Endothelial cell of umbilical vein (primary cell): ENCODE data around the gene OR2D2. TPM values are rescaled to one million over a fixed set of nuclear protein-coding genes. Genes with fewer than 3 reads are reported as not detected.

Experiments used
- BruUV-seq: library from RNA; stranded (reverse); fragments of 400-500 nt; replicated peaks from 2 replicates; lab custom pipeline; 2021; lab: Mats Ljungman, UMichigan
- CTCF ChIA-PET: fragments of 300-600, 350-600 bp; sonication (Branson Sonifier 250); formaldehyde crosslinking; loops from one replicate; lab custom pipeline; 2021; ENCODE audit warnings: antibody characterized with exemption, inconsistent platforms; lab: Charles Lee
- POLR2A ChIA-PET: fragments of 300-600, 350-600 bp; sonication (Branson Sonifier 250); formaldehyde crosslinking; loops from one replicate; lab custom pipeline; 2021; ENCODE audit warnings: antibody characterized with exemption, inconsistent platforms; lab: Charles Lee
- DNase-seq: peaks from one replicate; pipeline ENCODE4 v3.0.0-alpha.2; 2011; ENCODE audit warnings: low read depth, low spot score
- FAIRE-seq: peaks from 2 replicates; lab custom pipeline; 2011; peaks lifted over from hg19 to GRCh38; lab: Jason Lieb, UNC
- H2AFZ ChIP-seq: 2 replicates; pipeline ENCODE4 v1.6.0; 2012; ENCODE audit warnings: low read depth, low read length, control low read depth, inconsistent platforms
- H3K27ac ChIP-seq: 2 replicates; pipeline ENCODE4 v1.5.1; 2011; ENCODE audit warnings: low read depth, mild to moderate bottlenecking, control low read depth, low read length, moderate library complexity; ENCODE audit not compliant: insufficient read depth
- H3K27me3 ChIP-seq, 2 experiments: 2 replicates each; pipeline versions ENCODE4 v1.6.0 to v1.6.1; 2011; ENCODE audit warnings: low read length in 2 of 2, mixed read lengths in 1 of 2; ENCODE audit not compliant: control insufficient read depth in 2 of 2, insufficient read depth in 2 of 2
- H3K36me3 ChIP-seq, 2 experiments: 2 replicates in 1 of 2; 3 replicates in 1 of 2; pipeline ENCODE4 v1.5.1; 2011; ENCODE audit warnings: low read length in 2 of 2, mild to moderate bottlenecking in 1 of 2, moderate library complexity in 1 of 2; ENCODE audit not compliant: control insufficient read depth in 2 of 2, insufficient read depth in 2 of 2; ENCODE audit errors: extremely low read depth in 1 of 2
- H3K4me1 ChIP-seq: 3 replicates; pipeline ENCODE4 v1.5.1; 2011; ENCODE audit warnings: mild to moderate bottlenecking, low read length; ENCODE audit not compliant: control insufficient read depth, insufficient read depth; ENCODE audit errors: extremely low read depth
- H3K4me2 ChIP-seq: 2 replicates; pipeline ENCODE4 v1.6.1; 2011; ENCODE audit warnings: low read length, control low read depth, mixed read lengths; ENCODE audit not compliant: insufficient read depth
- H3K4me3 ChIP-seq, 3 experiments: fragments of 200-600 bp in 1 of 3; sonication (generic), shearing (Covaris generic) in 1 of 3; replicated peaks in 1 of 3; 2 replicates each; pipeline ENCODE4 v1.5.1; 2011 to 2016; ENCODE audit warnings: control low read depth in 3 of 3, low read length in 3 of 3, mild to moderate bottlenecking in 2 of 3, inconsistent platforms in 1 of 3, low read depth in 1 of 3, moderate library complexity in 1 of 3; ENCODE audit not compliant: insufficient read depth in 1 of 3
- H3K79me2 ChIP-seq: 2 replicates; pipeline ENCODE4 v1.6.0; 2012; ENCODE audit warnings: low read length, inconsistent platforms; ENCODE audit not compliant: control insufficient read depth, insufficient read depth
- H3K9ac ChIP-seq: replicated peaks from 2 replicates; pipeline ENCODE3; 2011; ENCODE audit warnings: low read length, control low read depth; ENCODE audit not compliant: insufficient read depth; ENCODE audit errors: extremely low read depth
- H3K9me1 ChIP-seq: replicated peaks from 3 replicates; pipeline ENCODE4 v1.6.0; 2011; ENCODE audit warnings: mild to moderate bottlenecking, low read length; ENCODE audit not compliant: control insufficient read depth, insufficient read depth; ENCODE audit errors: extremely low read depth
- H3K9me3 ChIP-seq: replicated peaks from 2 replicates; pipeline ENCODE4 v1.5.1; 2012; ENCODE audit warnings: low read length, inconsistent platforms; ENCODE audit not compliant: control insufficient read depth, insufficient read depth
- H4K20me1 ChIP-seq: replicated peaks from 2 replicates; pipeline ENCODE3; 2011; ENCODE audit warnings: mild to moderate bottlenecking, low read length; ENCODE audit not compliant: control insufficient read depth, insufficient read depth; ENCODE audit errors: extremely low read depth
- EZH2 ChIP-seq: IDR thresholded peaks from 2 replicates; pipeline ENCODE4 v1.6.1; 2012; ENCODE audit warnings: borderline replicate concordance, low read depth, mild to moderate bottlenecking, moderate library complexity, low read length, inconsistent platforms; ENCODE audit not compliant: severe bottlenecking
- FOS ChIP-seq: IDR thresholded peaks from 2 replicates; pipeline ENCODE4 v1.6.1; 2011; ENCODE audit warnings: mild to moderate bottlenecking, low read length, moderate library complexity, borderline replicate concordance; ENCODE audit not compliant: insufficient read depth
- GATA2 ChIP-seq: IDR thresholded peaks from 2 replicates; pipeline ENCODE4 v1.7.0; 2011; ENCODE audit warnings: low read depth, mild to moderate bottlenecking, moderate library complexity, mixed read lengths, low read length; ENCODE audit not compliant: insufficient read length, insufficient read depth
- JUN ChIP-seq: IDR thresholded peaks from 2 replicates; pipeline ENCODE4 v1.6.1; 2011; ENCODE audit warnings: borderline replicate concordance, low read depth; ENCODE audit not compliant: insufficient read length, insufficient read depth
- MYC ChIP-seq: IDR thresholded peaks from one replicate; pipeline ENCODE4 v1.6.1; 2011; ENCODE audit warnings: mild to moderate bottlenecking, low read depth, low read length
- POLR2A ChIP-seq: IDR thresholded peaks from 2 replicates; pipeline ENCODE4 v1.6.1; 2012; ENCODE audit warnings: low read depth, mild to moderate bottlenecking, control low read depth, low read length
- POLR2AphosphoS5 ChIP-seq: IDR thresholded peaks from 2 replicates; pipeline ENCODE4 v1.6.1; 2012; ENCODE audit warnings: low read depth, mild to moderate bottlenecking, control low read depth, low read length, moderate library complexity; ENCODE audit not compliant: insufficient read depth
- dilution Hi-C: fragments of 300-500 bp; cut with MboI; formaldehyde crosslinking; loops from one replicate; pipeline ENCODE4 v1.15.0; 2019; ENCODE audit warnings: low sequenced_read_pairs; ENCODE audit not compliant: extremely low pct_ligation_motif_present
- intact Hi-C: fragments of 100-400 bp; cut with micrococcal nuclease; formaldehyde crosslinking; loops from one replicate; pipeline ENCODE4 v1.10.0; 2022
- polyA plus RNA-seq, 4 experiments: library from polyadenylated mRNA; depleted of rRNA in 3 of 4; stranded (reverse) in 3 of 4; unstranded in 1 of 4; fragments of >200 nt; gene quantifications; 2 replicates each; pipeline versions ENCODE4 v1.2.1 to v1.2.3, GENCODE V29; 2011 to 2012; ENCODE audit warnings: missing spikeins in 1 of 4
- total RNA-seq: library from RNA; stranded (reverse); gene quantifications from 2 replicates; pipeline ENCODE4 v1.2.3, GENCODE V29; 2021
- TF ChIP-seq, protein P1 (sequence below), 2 donors: IDR thresholded peaks; 1 replicate in 1 of 2; 2 replicates in 1 of 2; pipeline ENCODE4 v1.5.1; 2011; ENCODE audit warnings: low read length in 2 of 2, mild to moderate bottlenecking in 2 of 2, moderate library complexity in 2 of 2, control low read depth in 1 of 2, inconsistent platforms in 1 of 2, low read depth in 1 of 2; ENCODE audit not compliant: insufficient read depth in 1 of 2; ENCODE audit errors: extremely low read depth in 1 of 2
- TF ChIP-seq, protein P2 (sequence below): IDR thresholded peaks from 2 replicates; pipeline ENCODE4 v1.6.1; 2011; ENCODE audit not compliant: insufficient read depth, insufficient read length

Gene OR2D2
- total and polyA plus RNA-seq, 2 donors (not counting 3 experiments of a cell fraction or from before 2014, with no cell fraction given), result 0.08 to 0.31 TPM

DNA sequence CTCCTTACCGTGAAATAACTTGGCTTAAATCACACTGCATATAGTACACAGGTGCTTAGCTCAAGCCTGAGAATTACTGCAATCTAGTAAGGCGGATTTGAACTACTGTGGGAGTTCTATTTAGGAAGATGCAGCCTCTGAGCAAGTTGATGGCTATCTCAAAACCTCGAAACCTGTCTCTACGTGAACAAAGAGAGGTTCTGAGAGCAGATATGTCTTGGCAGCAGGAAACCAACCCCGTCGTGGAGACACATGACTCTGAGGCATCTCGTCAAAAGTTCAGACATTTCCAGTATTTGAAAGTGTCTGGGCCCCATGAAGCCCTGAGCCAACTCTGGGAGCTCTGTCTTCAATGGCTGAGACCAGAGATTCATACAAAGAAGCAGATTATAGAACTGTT, 39.8 kb upstream of the OR2D2 start:
- Histone ChIP-seq H3K9ac (no peak overlapping the region), H3K9me3 (no peaks in the 10 kb centered on the region), H2AFZ (no peak overlapping the region), H3K36me3 (no peaks in the 10 kb centered on the region), H3K4me3 (no peak overlapping the region), H3K9me1 (peaks cover 2% of the 10 kb centered on the region), H3K27ac (no peak overlapping the region), H4K20me1 (no peaks in the 10 kb centered on the region), H3K4me2 (no peak overlapping the region), H3K4me1 (peaks cover 5% of the 10 kb centered on the region), H3K79me2 (peaks cover 5% of the 10 kb centered on the region), H3K27me3 (no peaks in the 10 kb centered on the region)
- POLR2A ChIA-PET, result no interaction called here
- dilution Hi-C loops (no loop called here), intact Hi-C loops (no loop called here)
- no peak for FAIRE-seq
- no peak for TF ChIP-seq POLR2AphosphoS5
- TF ChIP-seq, protein P1, sequence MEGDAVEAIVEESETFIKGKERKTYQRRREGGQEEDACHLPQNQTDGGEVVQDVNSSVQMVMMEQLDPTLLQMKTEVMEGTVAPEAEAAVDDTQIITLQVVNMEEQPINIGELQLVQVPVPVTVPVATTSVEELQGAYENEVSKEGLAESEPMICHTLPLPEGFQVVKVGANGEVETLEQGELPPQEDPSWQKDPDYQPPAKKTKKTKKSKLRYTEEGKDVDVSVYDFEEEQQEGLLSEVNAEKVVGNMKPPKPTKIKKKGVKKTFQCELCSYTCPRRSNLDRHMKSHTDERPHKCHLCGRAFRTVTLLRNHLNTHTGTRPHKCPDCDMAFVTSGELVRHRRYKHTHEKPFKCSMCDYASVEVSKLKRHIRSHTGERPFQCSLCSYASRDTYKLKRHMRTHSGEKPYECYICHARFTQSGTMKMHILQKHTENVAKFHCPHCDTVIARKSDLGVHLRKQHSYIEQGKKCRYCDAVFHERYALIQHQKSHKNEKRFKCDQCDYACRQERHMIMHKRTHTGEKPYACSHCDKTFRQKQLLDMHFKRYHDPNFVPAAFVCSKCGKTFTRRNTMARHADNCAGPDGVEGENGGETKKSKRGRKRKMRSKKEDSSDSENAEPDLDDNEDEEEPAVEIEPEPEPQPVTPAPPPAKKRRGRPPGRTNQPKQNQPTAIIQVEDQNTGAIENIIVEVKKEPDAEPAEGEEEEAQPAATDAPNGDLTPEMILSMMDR (IDR thresholded peaks at IDR 0.05; ENCODE audit: extremely low read depth in 1 of 2, insufficient read depth in 1 of 2, low read depth in 1 of 2, low read length in 2 of 2), result no peak
- TF ChIP-seq, protein P2, sequence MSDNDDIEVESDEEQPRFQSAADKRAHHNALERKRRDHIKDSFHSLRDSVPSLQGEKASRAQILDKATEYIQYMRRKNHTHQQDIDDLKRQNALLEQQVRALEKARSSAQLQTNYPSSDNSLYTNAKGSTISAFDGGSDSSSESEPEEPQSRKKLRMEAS, result no peak
- no peak for TF ChIP-seq EZH2
- TF ChIP-seq FOS, result no peak
- no peak for TF ChIP-seq JUN
- TF ChIP-seq POLR2A, result no peak
- TF ChIP-seq MYC, result no peak
- TF ChIP-seq GATA2, result no peak
- no TSS peak for BruUV-seq
- DNase-seq, result no peak
- CTCF ChIA-PET, result no interaction called here
